Mesenchymal stem cell (in vitro differentiated cells and primary cell): ENCODE measurements around the gene EPO.
A peak's percentile ranks its signal among the peaks of the same experiment; 100 is the strongest.

ENCODE experiments used
- DNase-seq: peaks from one replicate; pipeline ENCODE4 v3.0.0-alpha.2; 2013
- H2AFZ ChIP-seq: one replicate; pipeline ENCODE4 v1.6.1; 2013; ENCODE audit warnings: low read depth, mild to moderate bottlenecking, control low read depth, inconsistent platforms, low read length, moderate library complexity
- H2AK5ac ChIP-seq: 2 replicates; pipeline ENCODE4 v1.6.1; 2013; ENCODE audit warnings: low read length, moderate library complexity, mild to moderate bottlenecking, inconsistent platforms; ENCODE audit not compliant: severe bottlenecking
- H2BK120ac ChIP-seq: one replicate; pipeline ENCODE4 v1.6.1; 2013; ENCODE audit warnings: low read depth, mild to moderate bottlenecking, inconsistent platforms, low read length, moderate library complexity
- H2BK12ac ChIP-seq, 2 experiments: one replicate each; pipeline ENCODE4 v1.6.1; 2013; ENCODE audit warnings: inconsistent platforms in 2 of 2, low read length in 2 of 2, mild to moderate bottlenecking in 2 of 2, moderate library complexity in 2 of 2, control low read depth in 1 of 2
- H2BK15ac ChIP-seq: one replicate; pipeline ENCODE4 v1.6.1; 2013; ENCODE audit warnings: mild to moderate bottlenecking, low read depth, inconsistent platforms; ENCODE audit not compliant: poor library complexity, severe bottlenecking
- H2BK5ac ChIP-seq: 2 replicates; pipeline ENCODE4 v1.6.1; 2013; ENCODE audit warnings: low read depth, mild to moderate bottlenecking, low read length, control low read depth, inconsistent platforms; ENCODE audit not compliant: poor library complexity, severe bottlenecking
- H3K14ac ChIP-seq, 2 experiments: one replicate each; pipeline ENCODE4 v1.6.1; 2013; ENCODE audit warnings: inconsistent platforms in 2 of 2, low read length in 2 of 2, control low read depth in 1 of 2, mild to moderate bottlenecking in 1 of 2, moderate library complexity in 1 of 2
- H3K18ac ChIP-seq, 2 experiments: one replicate each; pipeline ENCODE4 v1.6.1; 2013; ENCODE audit warnings: inconsistent platforms in 2 of 2, low read length in 2 of 2, control low read depth in 1 of 2, low read depth in 1 of 2, mild to moderate bottlenecking in 1 of 2
- H3K23ac ChIP-seq, 2 experiments: one replicate each; pipeline ENCODE4 v1.6.1; 2013; ENCODE audit warnings: inconsistent platforms in 2 of 2, low read length in 2 of 2, mild to moderate bottlenecking in 2 of 2, moderate library complexity in 2 of 2, control low read depth in 1 of 2
- H3K27ac ChIP-seq: 2 replicates; pipeline ENCODE4 v1.5.1; 2013; ENCODE audit warnings: mild to moderate bottlenecking, moderate library complexity, low read length, control low read depth, inconsistent platforms; ENCODE audit not compliant: poor library complexity, severe bottlenecking
- H3K27me3 ChIP-seq, 2 experiments: 2 replicates each; pipeline versions ENCODE4 v1.6.1 to v1.7.0; 2013; ENCODE audit warnings: low read length in 2 of 2, mild to moderate bottlenecking in 2 of 2, moderate library complexity in 2 of 2, control low read depth in 1 of 2, inconsistent platforms in 1 of 2; ENCODE audit not compliant: control insufficient read depth in 1 of 2, insufficient read depth in 1 of 2
- H3K36me3 ChIP-seq, 2 experiments: 2 replicates each; pipeline versions ENCODE4 v1.6.1 to v1.7.0; 2013; ENCODE audit warnings: low read length in 2 of 2, control low read depth in 1 of 2, inconsistent platforms in 1 of 2, low read depth in 1 of 2, mild to moderate bottlenecking in 1 of 2; ENCODE audit not compliant: insufficient read depth in 2 of 2, control insufficient read depth in 1 of 2
- H3K4ac ChIP-seq, 2 experiments: one replicate each; pipeline ENCODE4 v1.6.1; 2013; ENCODE audit warnings: inconsistent platforms in 2 of 2, low read length in 2 of 2, mild to moderate bottlenecking in 2 of 2, moderate library complexity in 2 of 2, control low read depth in 1 of 2, low read depth in 1 of 2
- H3K4me1 ChIP-seq: 2 replicates; pipeline ENCODE4 v1.6.1; 2013; ENCODE audit warnings: low read depth, low read length, control low read depth; ENCODE audit not compliant: control insufficient read depth, insufficient read depth
- H3K4me2 ChIP-seq: 2 replicates; pipeline ENCODE4 v1.6.1; 2013; ENCODE audit warnings: low read length, mild to moderate bottlenecking, inconsistent platforms; ENCODE audit not compliant: poor library complexity, severe bottlenecking
- H3K4me3 ChIP-seq, 2 experiments: 2 replicates each; pipeline versions ENCODE4 v1.5.1 to v1.7.0; 2013; ENCODE audit warnings: low read length in 2 of 2, mild to moderate bottlenecking in 2 of 2, control low read depth in 1 of 2, low read depth in 1 of 2; ENCODE audit not compliant: insufficient read depth in 1 of 2
- H3K79me1 ChIP-seq: replicated peaks from 2 replicates; pipeline ENCODE4 v1.6.1; 2013; ENCODE audit warnings: mild to moderate bottlenecking, control low read depth, low read length, inconsistent platforms; ENCODE audit not compliant: poor library complexity, severe bottlenecking
- H3K9ac ChIP-seq: 2 replicates; pipeline ENCODE4 v1.7.0; 2013; ENCODE audit warnings: mild to moderate bottlenecking, low read length, moderate library complexity
- H3K9me3 ChIP-seq: 2 replicates; pipeline ENCODE4 v1.7.0; 2013; ENCODE audit warnings: mild to moderate bottlenecking, low read length; ENCODE audit not compliant: control insufficient read depth
- H4K8ac ChIP-seq: one replicate; pipeline ENCODE4 v1.6.1; 2013; ENCODE audit warnings: inconsistent platforms, mild to moderate bottlenecking, low read length, moderate library complexity
- H4K91ac ChIP-seq: one replicate; pipeline ENCODE4 v1.6.1; 2013; ENCODE audit warnings: mild to moderate bottlenecking, low read length, inconsistent platforms
- WGBS: methylation state at CpG from one replicate; pipeline ENCODE4 v1.1.7; 2013; ENCODE audit warnings: mixed read lengths; 5-methylcytosine and 5-hydroxymethylcytosine counted together

EPO gene

DNA sequence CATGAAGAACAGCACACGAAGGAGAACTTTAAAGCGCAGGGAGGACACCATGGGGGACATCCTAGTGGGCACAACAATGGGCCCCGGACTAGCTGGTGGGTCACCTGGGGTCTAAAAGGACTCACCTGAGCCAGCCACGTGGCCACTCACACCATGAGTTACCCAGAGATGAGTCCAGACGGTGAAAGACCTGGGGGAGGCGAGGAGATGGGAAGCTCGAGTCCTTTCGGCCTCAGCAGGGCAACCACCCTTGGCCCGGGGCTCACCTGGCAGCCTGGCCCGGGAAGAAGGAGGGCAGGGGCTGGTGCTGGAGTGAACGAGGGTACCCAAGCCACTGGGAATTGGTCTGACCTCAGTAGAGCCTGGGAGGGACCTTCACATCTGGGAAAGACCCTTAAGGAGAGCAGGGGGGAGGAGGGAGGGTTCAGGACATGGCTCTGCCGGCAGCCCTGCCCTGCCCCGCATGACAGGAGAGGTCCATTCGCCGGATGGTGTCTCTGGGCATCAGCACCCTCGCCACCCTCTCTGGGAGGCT is 31.9 kb upstream of the EPO start:
- peak overlapping the region; percentile 43 for H3K9ac ChIP-seq
- peaks cover 40% of the 10 kb centered on the region for H3K79me1 ChIP-seq
- H3K36me3 ChIP-seq: peaks cover 55 to 69% of the 10 kb centered on the region in 2 experiments
- no peak overlapping the region for H2BK12ac ChIP-seq
- no peaks in the 10 kb centered on the region for H3K27me3 ChIP-seq
- H3K14ac ChIP-seq: no peak overlapping the region
- 95% methylated on average over 14 of the region's 16 CpGs for WGBS
- no peak overlapping the region for H2BK120ac ChIP-seq
- H2AFZ ChIP-seq: no peak overlapping the region
- H3K4me2 ChIP-seq: no peak overlapping the region
- H2BK15ac ChIP-seq: no peak overlapping the region
- H4K8ac ChIP-seq: no peak overlapping the region
- no peaks in the 10 kb centered on the region for H3K9me3 ChIP-seq
- H3K4me1 ChIP-seq: peaks cover 26% of the 10 kb centered on the region
- no peak overlapping the region for H4K91ac ChIP-seq
- no peak for DNase-seq
- H3K23ac ChIP-seq: no peak overlapping the region
- H3K27ac ChIP-seq: no peak overlapping the region
- H3K4ac ChIP-seq: no peak overlapping the region
- H2AK5ac ChIP-seq: no peak overlapping the region
- no peak overlapping the region for H3K4me3 ChIP-seq
- H3K18ac ChIP-seq: no peak overlapping the region
- no peak overlapping the region for H2BK5ac ChIP-seq

DNA sequence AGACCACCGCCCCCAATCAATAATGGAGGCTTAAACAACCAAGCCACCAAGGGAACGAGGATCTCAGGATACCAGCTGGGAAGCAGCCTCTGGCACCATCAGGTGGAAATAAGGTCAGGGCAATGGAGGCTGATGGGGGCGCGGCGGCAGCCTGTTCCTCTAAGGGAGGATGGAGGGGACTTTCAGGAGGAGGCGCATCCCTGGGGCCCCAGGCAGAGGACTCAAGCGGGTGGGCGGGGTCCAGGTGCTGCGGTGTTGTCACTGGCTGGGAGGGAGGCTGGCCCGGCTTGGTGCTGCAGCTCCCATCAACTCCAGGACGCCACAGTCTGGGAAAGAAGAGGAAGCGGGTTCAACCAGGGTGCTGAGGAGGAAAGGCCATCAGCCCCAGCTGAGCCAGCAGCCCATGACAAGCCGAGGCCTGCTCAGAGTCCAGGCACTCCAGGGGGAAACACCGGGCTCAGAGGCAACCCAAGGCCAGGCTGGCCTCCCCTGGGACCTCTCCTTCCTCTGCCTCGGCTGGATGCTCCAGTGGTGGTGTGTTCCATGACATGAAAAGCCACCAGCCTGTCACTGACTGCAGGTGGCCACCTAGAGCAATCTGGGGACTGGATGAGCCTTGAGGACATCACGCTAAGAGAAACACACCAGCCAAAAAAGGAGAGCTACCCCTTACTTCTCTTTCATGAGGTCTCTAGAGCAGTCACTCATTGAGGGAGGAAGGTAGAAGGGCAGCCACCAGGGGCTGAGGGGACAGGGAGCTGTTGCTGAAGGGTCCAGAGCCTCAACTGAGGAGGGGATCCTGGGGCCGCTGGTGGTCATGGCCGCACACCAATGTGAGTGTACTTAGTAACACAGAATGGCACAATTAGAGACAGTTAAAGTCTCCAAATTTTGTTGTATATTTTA is 30.8 kb upstream of the EPO start:
- Histone ChIP-seq H3K9ac (peak overlapping the region; percentile 43), H3K27me3 (no peaks in the 10 kb centered on the region), H4K8ac (no peak overlapping the region), H3K14ac (no peak overlapping the region), H2AFZ (no peak overlapping the region), H3K18ac (no peak overlapping the region), H3K23ac (no peak overlapping the region), H2BK12ac (peak overlapping the region in 1 of 2 experiments; percentile 49), H2BK120ac (no peak overlapping the region), H2BK15ac (no peak overlapping the region), H3K4me1 (peaks cover 26% of the 10 kb centered on the region), H2AK5ac (no peak overlapping the region), H3K4ac (no peak overlapping the region), H3K79me1 (peaks cover 41% of the 10 kb centered on the region), H3K4me3 (no peak overlapping the region), H3K36me3 (peaks cover 45 to 58% of the 10 kb centered on the region in 2 experiments), H3K4me2 (no peak overlapping the region), H2BK5ac (no peak overlapping the region), H4K91ac (no peak overlapping the region), H3K9me3 (no peaks in the 10 kb centered on the region), H3K27ac (no peak overlapping the region)
- no peak for DNase-seq
- 91% methylated on average over 15 of the region's 18 CpGs for WGBS

GRCh38 chr7:100691676-100692577 is 28.3 kb upstream of the EPO start:
- H3K27me3 ChIP-seq: no peaks in the 10 kb centered on the region
- no peak overlapping the region for H3K23ac ChIP-seq
- peaks cover 21 to 34% of the 10 kb centered on the region in 2 experiments for H3K36me3 ChIP-seq
- peak overlapping the region; percentile 38 for H3K4me2 ChIP-seq
- 25% methylated on average over 28 of the region's 28 CpGs for WGBS
- no peak overlapping the region for H2BK120ac ChIP-seq
- no peak overlapping the region for H4K91ac ChIP-seq
- no peak overlapping the region for H2AK5ac ChIP-seq
- peaks cover 28% of the 10 kb centered on the region for H3K4me1 ChIP-seq
- H3K79me1 ChIP-seq: peaks cover 31% of the 10 kb centered on the region
- H3K4me3 ChIP-seq: peak overlapping the region in 1 of 2 experiments; percentile 95
- H3K27ac ChIP-seq: no peak overlapping the region
- no peak overlapping the region for H3K14ac ChIP-seq
- H2BK5ac ChIP-seq: no peak overlapping the region
- H3K9me3 ChIP-seq: no peaks in the 10 kb centered on the region
- H3K4ac ChIP-seq: peak overlapping the region in 1 of 2 experiments; percentile 11
- H3K9ac ChIP-seq: peak overlapping the region; percentile 91
- no peak overlapping the region for H4K8ac ChIP-seq
- H2AFZ ChIP-seq: no peak overlapping the region
- H2BK15ac ChIP-seq: no peak overlapping the region
- H3K18ac ChIP-seq: no peak overlapping the region
- H2BK12ac ChIP-seq: no peak overlapping the region
- DNase-seq: peak; percentile 73
